GM23338 (cell line): Measurements from ENCODE around the gene REEP5. TPM values are rescaled to one million over a fixed set of nuclear protein-coding genes. Genes with fewer than 3 reads are reported as not detected.

Experiments used
- ATAC-seq: fragments of 200-7000 bp; cut with Tn5 transposase; 3 replicates; pipeline ENCODE4 v1.9.1; 2020
- DNase-seq: peaks from one replicate; pipeline ENCODE4 v3.0.0-alpha.2; 2015; ENCODE audit warnings: low spot score
- H2AFZ ChIP-seq: fragments of 200-600 bp; sonication (generic); 2 replicates; pipeline ENCODE4 v1.8.0; 2016; ENCODE audit warnings: antibody characterized with exemption, mild to moderate bottlenecking, moderate library complexity
- H3F3A ChIP-seq: fragments of 200-600 bp; sonication (generic); replicated peaks from 2 replicates; pipeline ENCODE4 v1.8.0; 2017; ENCODE audit warnings: antibody characterized with exemption, mixed run types, low read depth
- H3K27ac ChIP-seq: fragments of 200-600 bp; sonication (generic); 2 replicates; pipeline ENCODE4 v1.6.1; 2016; ENCODE audit warnings: low read depth
- H3K27me3 ChIP-seq: fragments of 200-600 bp; sonication (generic); 2 replicates; pipeline ENCODE4 v1.8.0; 2016; ENCODE audit warnings: mild to moderate bottlenecking, mixed run types, moderate library complexity; ENCODE audit not compliant: insufficient read depth
- H3K36me3 ChIP-seq: fragments of 200-600 bp; sonication (generic); 2 replicates; pipeline ENCODE4 v1.8.0; 2016; ENCODE audit warnings: mild to moderate bottlenecking; ENCODE audit not compliant: insufficient read depth
- H3K4me1 ChIP-seq: fragments of 200-600 bp; sonication (generic); 2 replicates; pipeline ENCODE4 v1.8.0; 2016; ENCODE audit warnings: mild to moderate bottlenecking, moderate library complexity; ENCODE audit not compliant: insufficient read depth
- H3K4me2 ChIP-seq: fragments of 200-600 bp; sonication (generic); 2 replicates; pipeline ENCODE4 v1.7.1; 2017; ENCODE audit warnings: mixed run types
- H3K4me3 ChIP-seq: fragments of 200-600 bp; sonication (generic); 2 replicates; pipeline ENCODE4 v1.6.1; 2016; ENCODE audit warnings: mixed run types
- H3K79me2 ChIP-seq: fragments of 200-600 bp; sonication (generic); replicated peaks from 2 replicates; pipeline ENCODE4 v1.8.0; 2017; ENCODE audit warnings: mild to moderate bottlenecking; ENCODE audit not compliant: insufficient read depth
- H3K9me2 ChIP-seq: fragments of 200-600 bp; sonication (generic); 2 replicates; pipeline ENCODE4 v1.8.0; 2017; ENCODE audit not compliant: insufficient read depth
- H4K20me1 ChIP-seq: fragments of 200-600 bp; sonication (generic); replicated peaks from 2 replicates; pipeline ENCODE4 v1.8.0; 2017; ENCODE audit warnings: mild to moderate bottlenecking; ENCODE audit not compliant: insufficient read depth
- H3K27ac Mint-ChIP-seq: 2 replicates; pipeline ENCODE4 v1.8.0; 2020; ENCODE audit warnings: inconsistent platforms, mild to moderate bottlenecking, moderate library complexity, mixed read lengths
- H3K27me3 Mint-ChIP-seq: 3 replicates; pipeline ENCODE4 v1.8.0; 2022; ENCODE audit warnings: low read depth, mild to moderate bottlenecking, moderate library complexity, mixed read lengths, inconsistent platforms; ENCODE audit not compliant: insufficient read depth, poor library complexity
- H3K36me3 Mint-ChIP-seq: 3 replicates; pipeline ENCODE4 v1.8.0; 2021; ENCODE audit warnings: low read depth, mild to moderate bottlenecking, inconsistent platforms, moderate library complexity, mixed read lengths
- H3K4me1 Mint-ChIP-seq: 3 replicates; pipeline ENCODE4 v1.8.0; 2020; ENCODE audit warnings: mild to moderate bottlenecking, inconsistent platforms, mixed read lengths
- H3K4me3 Mint-ChIP-seq: 3 replicates; pipeline ENCODE4 v1.8.0; 2021; ENCODE audit warnings: moderate library complexity, mild to moderate bottlenecking, inconsistent platforms, mixed read lengths
- H3K9me3 Mint-ChIP-seq: 3 replicates; pipeline ENCODE4 v1.8.0; 2020; ENCODE audit warnings: moderate library complexity, mild to moderate bottlenecking, inconsistent platforms, mixed read lengths
- CREB1 ChIP-seq: fragments of 250-450 bp; sonication (Bioruptor Pico); IDR thresholded peaks from 2 replicates; pipeline ENCODE4 v1.5.0; 2020; ENCODE audit warnings: low read depth, mild to moderate bottlenecking, moderate library complexity
- EZH2 ChIP-seq: fragments of 200-600 bp; sonication (generic); IDR thresholded peaks from one replicate; pipeline ENCODE4 v1.8.0; 2017; ENCODE audit warnings: antibody characterized with exemption, mild to moderate bottlenecking, low read depth; ENCODE audit not compliant: unreplicated experiment
- EZH2phosphoT487 ChIP-seq: fragments of 200-600 bp; sonication (generic); IDR thresholded peaks from one replicate; pipeline ENCODE4 v1.8.1; 2018; ENCODE audit warnings: antibody characterized with exemption; ENCODE audit not compliant: unreplicated experiment
- JUNB ChIP-seq: IDR thresholded peaks from one replicate; pipeline ENCODE4 v1.6.1; 2016; ENCODE audit warnings: antibody characterized with exemption; ENCODE audit not compliant: unreplicated experiment
- NANOG ChIP-seq: IDR thresholded peaks from 2 replicates; pipeline ENCODE4 v1.6.1; 2016; ENCODE audit warnings: antibody characterized with exemption, borderline replicate concordance
- POLR2AphosphoS5 ChIP-seq: IDR thresholded peaks from 2 replicates; pipeline ENCODE4 v1.6.1; 2016; ENCODE audit warnings: antibody characterized with exemption, low read depth
- REST ChIP-seq: IDR thresholded peaks from one replicate; pipeline ENCODE4 v1.6.1; 2018; ENCODE audit warnings: antibody characterized with exemption; ENCODE audit not compliant: unreplicated experiment
- STAT1 ChIP-seq: IDR thresholded peaks from one replicate; pipeline ENCODE4 v1.6.1; 2016; ENCODE audit warnings: antibody characterized with exemption; ENCODE audit not compliant: unreplicated experiment
- ZNF114 ChIP-seq: fragments of 250-450 bp; sonication (Bioruptor Pico); IDR thresholded peaks from 2 replicates; pipeline ENCODE4 v1.5.0; 2020; ENCODE audit warnings: mild to moderate bottlenecking, moderate library complexity
- ZNF331 ChIP-seq: fragments of 250-450 bp; sonication (Bioruptor Pico); IDR thresholded peaks from 2 replicates; pipeline ENCODE4 v1.5.0; 2020; ENCODE audit warnings: low read depth, mild to moderate bottlenecking, moderate library complexity
- ZNF462 ChIP-seq: fragments of 250-450 bp; sonication (Bioruptor Pico); IDR thresholded peaks from 2 replicates; pipeline ENCODE4 v1.5.0; 2020; ENCODE audit warnings: mild to moderate bottlenecking, moderate library complexity
- polyA plus RNA-seq: library from polyadenylated mRNA; unstranded; fragments of >200 nt; fragmentation: Nextera tagmentation; extraction: Ambion mirVana; gene quantifications from 2 replicates; pipeline ENCODE4 v1.2.1, GENCODE V29; 2016
- total RNA-seq: library from RNA; depleted of rRNA; stranded (reverse); fragments of >200 nt; shearing (Covaris generic); gene quantifications from 2 replicates; pipeline ENCODE4 v1.2.3, GENCODE V29; 2014
- TF ChIP-seq, protein P1 (sequence below): IDR thresholded peaks from 2 replicates; pipeline ENCODE4 v1.6.1; 2016; ENCODE audit warnings: antibody characterized with exemption
- TF ChIP-seq, protein P2 (sequence below), 2 experiments: fragments of 200-600 bp in 1 of 2; sonication (generic) in 1 of 2; conservative IDR thresholded peaks; 2 replicates each; pipeline versions ENCODE4 v1.5.1 to v1.6.1; 2016 to 2017; ENCODE audit warnings: antibody characterized with exemption in 2 of 2, low read depth in 2 of 2, mild to moderate bottlenecking in 2 of 2, moderate library complexity in 1 of 2

Gene REEP5
- total and polyA plus RNA-seq, 2 experiments from 2014 or later, result 32.5 to 111 TPM

DNA sequence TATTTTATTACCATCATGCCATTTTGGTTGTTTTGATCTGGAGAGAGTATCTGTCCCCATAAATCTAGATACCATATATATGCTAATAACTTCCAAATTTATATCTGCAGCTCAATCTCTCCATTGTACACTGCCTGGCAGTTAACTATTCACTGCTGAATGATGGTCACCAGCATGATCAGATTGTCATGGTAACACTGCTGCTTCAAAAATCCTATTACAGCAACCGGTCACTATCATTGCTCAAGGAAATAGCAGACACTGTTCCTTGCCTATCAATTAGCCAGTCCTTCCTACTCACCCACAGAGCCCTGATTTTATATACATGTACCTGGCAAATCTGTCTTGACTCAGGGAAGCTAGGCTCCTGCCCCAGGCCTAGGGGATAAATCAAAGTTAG lies 11.5 kb downstream of the REEP5 start:
- Mint-ChIP-seq H3K27me3 (peaks cover 2% of the 10 kb centered on the region), H3K27ac (no peak overlapping the region), H3K9me3 (no peaks in the 10 kb centered on the region), H3K4me1 (no peaks in the 10 kb centered on the region), H3K36me3 (peaks cover 17% of the 10 kb centered on the region; the same call in 2 of the 3 replicates), H3K4me3 (no peak overlapping the region)
- peaks cover 12% of the 10 kb centered on the region; the same call in 1 of the 2 replicates for H3K36me3 ChIP-seq
- TF ChIP-seq EZH2 (no peak), JUNB (no peak), REST (no peak), ZNF462 (CRISPR knock-in tag) (no peak), EZH2phosphoT487 (no peak), NANOG (no peak), POLR2AphosphoS5 (no peak), STAT1 (no peak), CREB1 (CRISPR knock-in tag) (no peak), ZNF114 (CRISPR knock-in tag) (no peak), ZNF331 (CRISPR knock-in tag) (no peak)
- TF ChIP-seq, protein P1, sequence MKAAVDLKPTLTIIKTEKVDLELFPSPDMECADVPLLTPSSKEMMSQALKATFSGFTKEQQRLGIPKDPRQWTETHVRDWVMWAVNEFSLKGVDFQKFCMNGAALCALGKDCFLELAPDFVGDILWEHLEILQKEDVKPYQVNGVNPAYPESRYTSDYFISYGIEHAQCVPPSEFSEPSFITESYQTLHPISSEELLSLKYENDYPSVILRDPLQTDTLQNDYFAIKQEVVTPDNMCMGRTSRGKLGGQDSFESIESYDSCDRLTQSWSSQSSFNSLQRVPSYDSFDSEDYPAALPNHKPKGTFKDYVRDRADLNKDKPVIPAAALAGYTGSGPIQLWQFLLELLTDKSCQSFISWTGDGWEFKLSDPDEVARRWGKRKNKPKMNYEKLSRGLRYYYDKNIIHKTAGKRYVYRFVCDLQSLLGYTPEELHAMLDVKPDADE, result no peak
- TF ChIP-seq, protein P2, sequence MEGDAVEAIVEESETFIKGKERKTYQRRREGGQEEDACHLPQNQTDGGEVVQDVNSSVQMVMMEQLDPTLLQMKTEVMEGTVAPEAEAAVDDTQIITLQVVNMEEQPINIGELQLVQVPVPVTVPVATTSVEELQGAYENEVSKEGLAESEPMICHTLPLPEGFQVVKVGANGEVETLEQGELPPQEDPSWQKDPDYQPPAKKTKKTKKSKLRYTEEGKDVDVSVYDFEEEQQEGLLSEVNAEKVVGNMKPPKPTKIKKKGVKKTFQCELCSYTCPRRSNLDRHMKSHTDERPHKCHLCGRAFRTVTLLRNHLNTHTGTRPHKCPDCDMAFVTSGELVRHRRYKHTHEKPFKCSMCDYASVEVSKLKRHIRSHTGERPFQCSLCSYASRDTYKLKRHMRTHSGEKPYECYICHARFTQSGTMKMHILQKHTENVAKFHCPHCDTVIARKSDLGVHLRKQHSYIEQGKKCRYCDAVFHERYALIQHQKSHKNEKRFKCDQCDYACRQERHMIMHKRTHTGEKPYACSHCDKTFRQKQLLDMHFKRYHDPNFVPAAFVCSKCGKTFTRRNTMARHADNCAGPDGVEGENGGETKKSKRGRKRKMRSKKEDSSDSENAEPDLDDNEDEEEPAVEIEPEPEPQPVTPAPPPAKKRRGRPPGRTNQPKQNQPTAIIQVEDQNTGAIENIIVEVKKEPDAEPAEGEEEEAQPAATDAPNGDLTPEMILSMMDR (conservative IDR thresholded peaks at IDR 0.05; ENCODE audit: low read depth in 2 of 2), result no peak
- no peaks in the 10 kb centered on the region for H3F3A ChIP-seq
- no peaks in the 10 kb centered on the region for H3K9me2 ChIP-seq
- DNase-seq (no peak), ATAC-seq (no peak)
- H3K4me2 ChIP-seq, result no peak overlapping the region
- peaks cover 5% of the 10 kb centered on the region; the same call in 1 of the 2 replicates for H4K20me1 ChIP-seq
- H3K4me3 ChIP-seq, result no peak overlapping the region
- H3K4me1 ChIP-seq, result no peaks in the 10 kb centered on the region
- peaks cover 34% of the 10 kb centered on the region for H3K79me2 ChIP-seq
- H2AFZ ChIP-seq, result no peak overlapping the region
- H3K27me3 ChIP-seq, result no peaks in the 10 kb centered on the region
- H3K27ac ChIP-seq, result no peak overlapping the region
